Stimulated activated naive CD8-positive, alpha-beta T cell treated with anti-CD3 and anti-CD28 coated beads, Interleukin-15, Interleukin-2, amounts not matched to agents 100 U/mL and 50 U/mL, for 24 hours (primary cell): ENCODE results near the gene PDCD1.
"Not testable (repeated sequence)": the region's sequence is repeated elsewhere in the genome, so short reads cannot be mapped to it uniquely, and the experiment has no call there.

Experiments
- ATAC-seq: fragments of 150-1000 bp; cut with Tn5 transposase; one replicate; pipeline ENCODE4 v1.10.0; 2021
- DNase-seq: peaks from one replicate; pipeline ENCODE4 v3.0.0; 2021

The PDCD1 gene

GRCh38 chr2:241813644-241814392 is 44.9 kb downstream of the PDCD1 start:
- peak; percentile 78 for ATAC-seq

GRCh38 chr2:241812730-241813643 is 45.7 kb downstream of the PDCD1 start:
- ATAC-seq (no peak), DNase-seq (peak; percentile 5)

More at GRCh38 chr2:241813644-241814392, 44.9 kb downstream of the PDCD1 start:
- DNase-seq, result no peak

GRCh38 chr2:241811952-241812729 is 46.6 kb downstream of the PDCD1 start:
- ATAC-seq (no peak), DNase-seq (no peak)

- ATAC-seq, result no peak
Measured at GRCh38 chr2:241811201-241811951, 47.3 kb downstream of the PDCD1 start.

DNA sequence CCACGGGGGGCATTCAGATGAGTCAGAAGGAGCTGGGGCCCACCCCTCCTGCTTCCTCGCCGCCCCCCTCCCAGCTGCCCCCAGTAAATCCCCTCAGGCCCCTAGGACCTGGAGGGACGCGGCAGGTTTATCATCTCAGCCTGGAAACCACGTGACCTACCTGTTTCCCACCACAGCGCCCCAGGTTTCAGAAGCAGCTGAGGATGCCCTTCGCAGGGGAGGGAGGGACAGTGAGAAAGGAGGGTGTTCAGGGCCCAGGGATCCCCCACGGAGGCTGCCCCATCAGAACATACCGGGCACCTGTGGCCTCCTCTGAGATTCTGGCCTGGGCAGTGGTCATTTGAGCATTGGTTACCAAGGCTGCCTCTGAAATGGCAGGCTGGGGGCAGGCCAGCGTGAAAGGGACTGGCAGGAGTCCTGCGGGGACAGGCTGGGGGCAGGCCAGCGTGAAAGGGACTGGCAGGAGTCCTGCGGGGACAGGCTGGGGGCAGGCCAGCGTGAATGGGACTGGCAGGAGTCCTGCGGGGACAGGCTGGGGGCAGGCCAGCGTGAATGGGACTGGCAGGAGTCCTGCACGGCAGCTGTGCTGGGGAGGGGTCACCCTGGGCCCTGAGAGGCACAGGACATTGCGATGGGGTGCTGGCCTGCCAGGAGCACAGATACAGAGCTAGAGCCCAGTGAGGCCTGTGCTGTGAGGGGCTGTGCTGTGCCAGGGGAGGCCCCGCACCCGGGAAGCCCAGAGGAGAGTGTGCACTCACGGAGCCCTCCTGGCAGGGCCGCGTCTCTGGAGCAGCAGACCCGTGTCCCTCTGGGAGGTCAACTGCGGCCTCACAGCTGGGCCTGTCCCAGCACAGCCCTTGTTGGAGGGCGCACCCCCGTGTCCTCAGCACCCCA is 48.1 kb downstream of the PDCD1 start:
- ATAC-seq, result no peak

More at GRCh38 chr2:241811201-241811951, 47.3 kb downstream of the PDCD1 start:
- DNase-seq, result no peak

DNA sequence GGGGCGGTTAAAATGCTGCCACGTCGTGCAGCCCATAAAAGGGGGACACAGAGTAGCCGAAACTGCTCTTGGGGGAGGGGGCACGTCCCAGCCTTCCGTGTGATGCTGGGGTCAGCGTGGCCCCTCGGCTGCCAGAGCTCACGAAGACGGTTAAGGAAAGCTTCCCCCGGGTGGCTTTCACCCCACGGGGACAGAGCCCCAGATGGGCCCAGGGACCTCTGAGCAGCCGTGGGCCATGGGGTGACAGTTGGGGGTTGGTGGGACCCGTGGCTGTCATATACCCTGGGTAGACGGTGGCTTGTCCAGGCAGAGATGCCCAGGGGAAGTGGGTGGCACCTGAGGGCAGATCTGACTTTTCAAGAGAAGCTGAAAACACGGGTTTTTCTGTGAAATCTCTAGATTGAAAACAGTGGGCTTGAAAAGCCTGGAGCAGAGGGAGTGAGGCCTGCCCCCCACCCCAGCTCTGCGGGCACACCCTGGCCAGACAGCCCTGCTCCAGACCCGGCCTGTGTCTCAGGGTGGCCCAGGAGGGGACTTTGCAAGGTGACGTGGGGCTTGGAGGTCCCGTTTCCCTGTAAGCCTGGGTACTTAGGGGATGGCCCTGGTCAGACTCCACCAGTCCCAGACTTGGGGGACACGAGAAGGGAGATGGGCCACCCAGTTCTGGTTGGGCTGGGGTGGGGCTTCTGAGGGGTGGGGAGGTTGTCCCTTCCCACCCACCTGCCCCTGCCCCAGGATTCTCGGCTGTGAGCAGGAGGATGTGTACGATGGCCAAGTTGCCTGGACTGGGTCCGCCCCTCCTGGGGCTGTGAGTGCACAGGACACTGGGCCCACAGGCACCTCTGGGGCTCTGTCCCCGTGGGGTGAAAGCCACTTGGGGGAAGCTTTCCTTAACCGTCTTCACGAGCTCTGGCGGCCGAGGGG is 49.0 kb downstream of the PDCD1 start:
- DNase-seq (no peak), ATAC-seq (no peak)

More for the DNA sequence above, 48.1 kb downstream of the PDCD1 start:
- DNase-seq, result no peak

DNA sequence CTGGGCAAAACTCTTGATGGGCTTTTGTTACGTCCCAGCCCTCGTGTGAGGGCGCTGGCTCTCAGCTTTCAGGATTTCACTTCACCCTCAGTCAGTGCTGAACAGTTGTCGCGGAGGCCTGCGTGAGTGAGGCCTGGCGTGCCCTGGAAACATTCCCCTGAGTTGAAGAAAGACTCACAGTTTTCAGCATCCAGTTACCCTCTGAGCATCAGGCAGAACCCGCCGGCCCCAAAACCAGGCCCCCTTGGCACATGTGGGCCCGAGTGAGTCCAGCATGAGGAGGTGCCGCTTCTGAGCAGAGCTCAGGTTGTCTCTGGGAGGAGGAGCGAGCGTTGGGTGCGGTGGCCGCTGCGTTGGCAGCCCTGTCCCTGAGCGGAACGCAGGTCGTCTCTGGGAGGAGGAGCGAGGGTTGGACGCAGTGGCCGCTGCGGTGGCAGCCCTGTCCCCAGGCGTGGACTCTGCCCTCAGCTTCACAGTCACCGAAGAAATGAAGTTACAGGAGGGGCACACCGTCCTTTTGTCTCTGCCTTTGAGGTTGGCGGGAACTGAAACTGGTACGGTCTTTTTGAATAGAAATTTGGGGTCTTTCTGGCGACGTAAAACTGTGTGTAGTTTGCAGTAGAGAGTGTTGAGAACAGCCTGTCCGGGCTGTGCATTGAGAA is 49.8 kb downstream of the PDCD1 start, which contains the start of gene NEU4:
TSS of gene NEU4 (plus strand) at position 473 of the 662 bp plus-strand sequence. CDS start 5,292 bp downstream, outside the sequence.
- ATAC-seq, result no peak
- DNase-seq, result peak; percentile 4

DNA sequence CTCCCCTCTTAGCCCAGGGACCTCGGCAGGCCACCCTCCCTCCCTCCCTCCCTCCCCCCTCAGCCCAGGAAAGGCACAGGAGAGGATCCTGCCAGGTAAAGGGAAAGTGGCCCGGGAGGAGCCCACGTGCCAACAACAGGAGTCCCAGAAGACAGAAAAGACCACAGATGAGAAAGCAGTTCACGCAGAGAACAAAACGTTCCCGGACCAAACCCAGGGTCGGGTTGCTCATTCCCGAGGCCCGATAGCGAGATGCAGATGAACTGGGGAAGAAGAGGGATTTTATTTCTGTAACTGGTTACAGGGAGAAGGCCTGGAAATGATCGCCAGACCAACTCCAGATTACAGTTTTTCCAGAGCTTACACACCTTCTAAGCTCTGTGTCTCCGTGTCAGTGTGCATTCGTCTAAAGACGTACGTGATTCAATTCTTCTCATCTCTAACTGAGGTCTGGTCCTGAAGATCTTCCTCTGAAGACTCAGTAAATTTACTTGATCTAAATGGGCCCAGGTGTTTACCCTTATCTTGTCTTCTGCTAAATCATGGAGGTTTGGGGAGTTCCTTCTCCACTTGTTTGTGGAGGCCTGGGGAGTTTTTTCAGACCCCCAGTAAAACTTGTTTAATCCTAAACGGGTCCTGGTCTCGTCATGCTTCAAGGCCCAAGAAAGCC is 50.5 kb downstream of the PDCD1 start:
- DNase-seq (no peak), ATAC-seq (no peak)

DNA sequence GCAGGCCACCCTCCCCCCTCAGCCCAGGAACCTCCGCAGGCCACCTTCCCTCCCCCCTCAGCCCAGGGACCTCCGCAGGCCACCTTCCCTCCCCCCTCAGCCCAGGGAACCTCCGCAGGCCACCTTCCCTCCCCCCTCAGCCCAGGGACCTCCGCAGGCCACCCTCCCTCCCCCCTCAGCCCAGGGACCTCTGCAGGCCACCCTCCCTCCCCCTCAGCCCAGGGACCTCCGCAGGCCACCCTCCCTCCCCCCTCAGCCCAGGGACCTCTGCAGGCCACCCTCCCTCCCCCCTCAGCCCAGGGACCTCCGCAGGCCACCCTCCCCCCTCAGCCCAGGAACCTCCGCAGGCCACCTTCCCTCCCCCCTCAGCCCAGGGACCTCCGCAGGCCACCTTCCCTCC is 52.5 kb downstream of the PDCD1 start:
- DNase-seq, ATAC-seq: not testable (repeated sequence)

DNA sequence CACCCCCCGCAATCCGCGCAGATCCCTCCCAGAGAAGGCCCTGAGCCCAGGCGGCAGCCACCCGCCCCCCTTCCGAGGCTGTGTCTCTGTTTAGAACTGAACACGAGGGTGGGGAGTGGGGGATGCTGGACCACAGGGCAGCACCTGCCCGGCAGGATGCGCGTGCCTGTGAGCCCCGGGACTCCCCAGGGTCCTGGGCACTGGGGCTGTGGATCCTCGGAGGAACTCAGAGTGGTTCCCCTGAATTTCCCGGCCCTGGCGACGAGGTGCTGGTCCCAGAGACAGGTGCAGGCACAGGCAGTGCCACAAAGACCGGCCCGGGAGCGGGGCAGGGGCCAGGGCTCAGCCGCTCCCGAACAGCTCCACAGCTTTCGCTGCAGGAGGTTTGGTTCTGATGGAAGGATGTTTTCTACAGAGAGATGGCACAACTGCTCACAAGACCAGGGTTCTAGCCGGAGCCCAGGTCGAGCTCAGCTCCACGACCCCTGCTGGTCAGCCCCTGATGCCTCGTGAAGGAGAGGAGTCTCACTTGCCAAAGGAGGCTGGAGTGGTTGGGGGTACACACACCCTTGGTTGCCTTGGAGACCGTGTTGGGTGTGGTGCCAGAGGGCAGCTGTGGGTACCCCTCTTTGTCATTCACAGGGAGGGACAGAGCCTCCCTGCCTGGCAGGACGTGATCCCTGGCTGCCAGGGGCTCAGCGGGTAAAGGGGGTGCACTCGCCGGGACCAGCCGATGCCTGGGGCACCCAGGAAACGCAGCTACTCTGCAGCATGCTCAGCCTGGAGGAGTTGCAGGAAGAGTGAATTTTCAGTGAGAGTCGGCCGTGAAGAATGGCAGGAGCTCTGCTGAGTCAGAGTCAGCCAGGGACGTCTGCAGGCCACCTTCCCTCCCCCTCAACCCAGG is 54.1 kb downstream of the PDCD1 start:
- ATAC-seq, result peak; percentile 21
- DNase-seq, result peak; percentile 43

- ATAC-seq (peak; percentile 72), DNase-seq (peak; percentile 71)
Measured at GRCh38 chr2:241803387-241804325, 55.0 kb downstream of the PDCD1 start.

GRCh38 chr2:241802421-241803318 is 56.0 kb downstream of the PDCD1 start:
- no peak for DNase-seq
- ATAC-seq, result no peak

GRCh38 chr2:241801611-241802420 is 56.9 kb downstream of the PDCD1 start:
- DNase-seq, result no peak
- ATAC-seq, result no peak
